Mesenchymal stem cell (in vitro differentiated cells and primary cell): ENCODE measurements around the gene HSP90AA1.
A peak's percentile ranks its signal among the peaks of the same experiment; 100 is the strongest.
"Not testable (repeated sequence)": the region's sequence is repeated elsewhere in the genome, so short reads cannot be mapped to it uniquely, and the experiment has no call there.

ENCODE experiments used
- DNase-seq: peaks from one replicate; pipeline ENCODE4 v3.0.0-alpha.2; 2013
- H2AFZ ChIP-seq: one replicate; pipeline ENCODE4 v1.6.1; 2013; ENCODE audit warnings: low read depth, mild to moderate bottlenecking, control low read depth, inconsistent platforms, low read length, moderate library complexity
- H2AK5ac ChIP-seq: 2 replicates; pipeline ENCODE4 v1.6.1; 2013; ENCODE audit warnings: low read length, moderate library complexity, mild to moderate bottlenecking, inconsistent platforms; ENCODE audit not compliant: severe bottlenecking
- H2BK120ac ChIP-seq: one replicate; pipeline ENCODE4 v1.6.1; 2013; ENCODE audit warnings: low read depth, mild to moderate bottlenecking, inconsistent platforms, low read length, moderate library complexity
- H2BK12ac ChIP-seq, 2 experiments: one replicate each; pipeline ENCODE4 v1.6.1; 2013; ENCODE audit warnings: inconsistent platforms in 2 of 2, low read length in 2 of 2, mild to moderate bottlenecking in 2 of 2, moderate library complexity in 2 of 2, control low read depth in 1 of 2
- H2BK15ac ChIP-seq: one replicate; pipeline ENCODE4 v1.6.1; 2013; ENCODE audit warnings: mild to moderate bottlenecking, low read depth, inconsistent platforms; ENCODE audit not compliant: poor library complexity, severe bottlenecking
- H2BK5ac ChIP-seq: 2 replicates; pipeline ENCODE4 v1.6.1; 2013; ENCODE audit warnings: low read depth, mild to moderate bottlenecking, low read length, control low read depth, inconsistent platforms; ENCODE audit not compliant: poor library complexity, severe bottlenecking
- H3K14ac ChIP-seq, 2 experiments: one replicate each; pipeline ENCODE4 v1.6.1; 2013; ENCODE audit warnings: inconsistent platforms in 2 of 2, low read length in 2 of 2, control low read depth in 1 of 2, mild to moderate bottlenecking in 1 of 2, moderate library complexity in 1 of 2
- H3K18ac ChIP-seq, 2 experiments: one replicate each; pipeline ENCODE4 v1.6.1; 2013; ENCODE audit warnings: inconsistent platforms in 2 of 2, low read length in 2 of 2, control low read depth in 1 of 2, low read depth in 1 of 2, mild to moderate bottlenecking in 1 of 2
- H3K23ac ChIP-seq, 2 experiments: one replicate each; pipeline ENCODE4 v1.6.1; 2013; ENCODE audit warnings: inconsistent platforms in 2 of 2, low read length in 2 of 2, mild to moderate bottlenecking in 2 of 2, moderate library complexity in 2 of 2, control low read depth in 1 of 2
- H3K27ac ChIP-seq: 2 replicates; pipeline ENCODE4 v1.5.1; 2013; ENCODE audit warnings: mild to moderate bottlenecking, moderate library complexity, low read length, control low read depth, inconsistent platforms; ENCODE audit not compliant: poor library complexity, severe bottlenecking
- H3K27me3 ChIP-seq, 2 experiments: 2 replicates each; pipeline versions ENCODE4 v1.6.1 to v1.7.0; 2013; ENCODE audit warnings: low read length in 2 of 2, mild to moderate bottlenecking in 2 of 2, moderate library complexity in 2 of 2, control low read depth in 1 of 2, inconsistent platforms in 1 of 2; ENCODE audit not compliant: control insufficient read depth in 1 of 2, insufficient read depth in 1 of 2
- H3K36me3 ChIP-seq, 2 experiments: 2 replicates each; pipeline versions ENCODE4 v1.6.1 to v1.7.0; 2013; ENCODE audit warnings: low read length in 2 of 2, control low read depth in 1 of 2, inconsistent platforms in 1 of 2, low read depth in 1 of 2, mild to moderate bottlenecking in 1 of 2; ENCODE audit not compliant: insufficient read depth in 2 of 2, control insufficient read depth in 1 of 2
- H3K4ac ChIP-seq, 2 experiments: one replicate each; pipeline ENCODE4 v1.6.1; 2013; ENCODE audit warnings: inconsistent platforms in 2 of 2, low read length in 2 of 2, mild to moderate bottlenecking in 2 of 2, moderate library complexity in 2 of 2, control low read depth in 1 of 2, low read depth in 1 of 2
- H3K4me1 ChIP-seq: 2 replicates; pipeline ENCODE4 v1.6.1; 2013; ENCODE audit warnings: low read depth, low read length, control low read depth; ENCODE audit not compliant: control insufficient read depth, insufficient read depth
- H3K4me2 ChIP-seq: 2 replicates; pipeline ENCODE4 v1.6.1; 2013; ENCODE audit warnings: low read length, mild to moderate bottlenecking, inconsistent platforms; ENCODE audit not compliant: poor library complexity, severe bottlenecking
- H3K4me3 ChIP-seq, 2 experiments: 2 replicates each; pipeline versions ENCODE4 v1.5.1 to v1.7.0; 2013; ENCODE audit warnings: low read length in 2 of 2, mild to moderate bottlenecking in 2 of 2, control low read depth in 1 of 2, low read depth in 1 of 2; ENCODE audit not compliant: insufficient read depth in 1 of 2
- H3K79me1 ChIP-seq: replicated peaks from 2 replicates; pipeline ENCODE4 v1.6.1; 2013; ENCODE audit warnings: mild to moderate bottlenecking, control low read depth, low read length, inconsistent platforms; ENCODE audit not compliant: poor library complexity, severe bottlenecking
- H3K9ac ChIP-seq: 2 replicates; pipeline ENCODE4 v1.7.0; 2013; ENCODE audit warnings: mild to moderate bottlenecking, low read length, moderate library complexity
- H3K9me3 ChIP-seq: 2 replicates; pipeline ENCODE4 v1.7.0; 2013; ENCODE audit warnings: mild to moderate bottlenecking, low read length; ENCODE audit not compliant: control insufficient read depth
- H4K8ac ChIP-seq: one replicate; pipeline ENCODE4 v1.6.1; 2013; ENCODE audit warnings: inconsistent platforms, mild to moderate bottlenecking, low read length, moderate library complexity
- H4K91ac ChIP-seq: one replicate; pipeline ENCODE4 v1.6.1; 2013; ENCODE audit warnings: mild to moderate bottlenecking, low read length, inconsistent platforms
- WGBS: methylation state at CpG from one replicate; pipeline ENCODE4 v1.1.7; 2013; ENCODE audit warnings: mixed read lengths; 5-methylcytosine and 5-hydroxymethylcytosine counted together

Gene HSP90AA1

GRCh38 chr14:102066041-102066451 is 20.8 kb downstream of the HSP90AA1 start:
- Histone ChIP-seq H3K9me3 (no peaks in the 10 kb centered on the region), H2BK120ac (no peak overlapping the region), H3K18ac (no peak overlapping the region), H3K79me1 (no peaks in the 10 kb centered on the region), H3K14ac (no peak overlapping the region), H3K9ac (no peak overlapping the region), H4K91ac (no peak overlapping the region), H3K4me3 (no peak overlapping the region), H3K27me3 (no peaks in the 10 kb centered on the region), H3K4me2 (no peak overlapping the region), H3K4ac (no peak overlapping the region), H2AFZ (no peak overlapping the region), H3K23ac (no peak overlapping the region), H2BK5ac (peak overlapping the region; percentile 35), H4K8ac (no peak overlapping the region), H2BK12ac (no peak overlapping the region), H2AK5ac (no peak overlapping the region), H2BK15ac (no peak overlapping the region), H3K4me1 (peaks cover 6% of the 10 kb centered on the region), H3K27ac (no peak overlapping the region), H3K36me3 (no peaks in the 10 kb centered on the region)
- WGBS, result 90% methylated on average over 12 of the region's 12 CpGs
- DNase-seq, result no peak

GRCh38 chr14:102064590-102064989 is 22.3 kb downstream of the HSP90AA1 start:
- not testable (repeated sequence) for H2BK5ac ChIP-seq, H2BK12ac ChIP-seq, H2AK5ac ChIP-seq, H3K14ac ChIP-seq, H3K23ac ChIP-seq, H2AFZ ChIP-seq, H3K4me2 ChIP-seq, H3K27me3 ChIP-seq, H3K9ac ChIP-seq, H2BK120ac ChIP-seq, H4K91ac ChIP-seq, H3K4me1 ChIP-seq, H2BK15ac ChIP-seq, H4K8ac ChIP-seq, H3K9me3 ChIP-seq, H3K27ac ChIP-seq, H3K36me3 ChIP-seq, H3K4ac ChIP-seq, H3K79me1 ChIP-seq, H3K4me3 ChIP-seq, DNase-seq, H3K18ac ChIP-seq
- WGBS, result 90% methylated on average over 8 of the region's 8 CpGs

DNA sequence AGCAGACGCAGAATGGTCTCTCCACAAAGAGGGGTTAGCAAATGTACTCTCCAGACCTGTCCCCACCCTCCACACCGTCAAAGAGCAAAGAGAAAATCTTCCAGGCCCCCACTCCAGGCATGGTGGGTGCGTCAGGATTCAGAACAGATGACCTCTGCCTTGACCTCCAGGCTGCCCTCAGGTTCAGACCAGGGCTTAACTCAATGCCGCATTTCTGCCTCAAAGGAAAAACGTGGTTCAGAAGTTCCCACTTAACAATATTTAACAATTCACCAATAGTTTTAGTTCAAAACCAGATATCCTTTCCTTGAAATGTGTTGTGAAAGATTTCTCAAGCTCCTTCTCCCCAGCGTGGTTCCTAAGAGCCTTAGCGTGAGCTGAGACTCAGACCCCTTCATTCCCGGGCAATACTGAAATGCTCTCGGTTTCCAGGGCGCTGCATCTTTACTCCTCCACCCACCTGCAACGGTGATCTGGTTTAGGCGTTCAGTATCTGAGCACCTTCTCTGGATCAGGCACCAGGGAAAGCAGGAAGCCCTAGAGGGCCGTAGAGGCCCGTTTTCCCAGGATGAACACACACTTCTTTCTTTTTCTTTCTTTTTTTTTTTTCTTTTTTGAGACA is 22.9 kb downstream of the HSP90AA1 start:
- Histone ChIP-seq H3K23ac (no peak overlapping the region), H4K91ac (no peak overlapping the region), H3K18ac (no peak overlapping the region), H2BK12ac (no peak overlapping the region), H3K79me1 (no peaks in the 10 kb centered on the region), H3K9ac (no peak overlapping the region), H2BK5ac (no peak overlapping the region), H2AK5ac (no peak overlapping the region), H3K4me1 (peaks cover 6% of the 10 kb centered on the region), H3K4ac (no peak overlapping the region), H3K36me3 (no peaks in the 10 kb centered on the region), H3K9me3 (no peaks in the 10 kb centered on the region), H2BK120ac (no peak overlapping the region), H3K27me3 (no peaks in the 10 kb centered on the region), H2BK15ac (no peak overlapping the region), H3K14ac (no peak overlapping the region), H3K4me3 (no peak overlapping the region), H2AFZ (no peak overlapping the region), H3K27ac (no peak overlapping the region), H4K8ac (peak overlapping the region; percentile 54), H3K4me2 (no peak overlapping the region)
- 87% methylated on average over 12 of the region's 14 CpGs for WGBS
- DNase-seq, result no peak

- H3K9ac ChIP-seq, result no peak overlapping the region
- H3K36me3 ChIP-seq, result no peaks in the 10 kb centered on the region
- no peak overlapping the region for H3K18ac ChIP-seq
- H3K27ac ChIP-seq, result no peak overlapping the region
- no peak overlapping the region for H2BK5ac ChIP-seq
- H2AFZ ChIP-seq, result no peak overlapping the region
- no peak overlapping the region for H3K23ac ChIP-seq
- H3K27me3 ChIP-seq, result no peaks in the 10 kb centered on the region
- whole genome bisulfite sequencing, result 30% methylated on average over 25 of the region's 26 CpGs
- no peak overlapping the region for H3K4ac ChIP-seq
- no peak overlapping the region for H3K4me3 ChIP-seq
- no peaks in the 10 kb centered on the region for H3K9me3 ChIP-seq
- no peak overlapping the region for H3K14ac ChIP-seq
- no peak overlapping the region for H2BK120ac ChIP-seq
- H4K8ac ChIP-seq, result peak overlapping the region; percentile 54
- DNase-seq, result peak; percentile 91
- peak overlapping the region; percentile 34 for H4K91ac ChIP-seq
- no peak overlapping the region for H2AK5ac ChIP-seq
- no peak overlapping the region for H2BK15ac ChIP-seq
- H2BK12ac ChIP-seq, result no peak overlapping the region
- peak overlapping the region; percentile 19 for H3K4me2 ChIP-seq
- H3K4me1 ChIP-seq, result peaks cover 6% of the 10 kb centered on the region
- no peaks in the 10 kb centered on the region for H3K79me1 ChIP-seq
These were observed 23.6 kb downstream of the HSP90AA1 start for GRCh38 chr14:102063109-102063807.
